ENCODE results near the gene SV2B. TPM values are rescaled to one million over a fixed set of nuclear protein-coding genes. Genes with fewer than 3 reads are reported as not detected.
A peak's percentile ranks its signal among the peaks of the same experiment; 100 is the strongest.

The SV2B gene
- total and polyA plus RNA-seq, 3 donors from 2014 or later: 1.6 to 1.7 (median 1.7) TPM

DNA sequence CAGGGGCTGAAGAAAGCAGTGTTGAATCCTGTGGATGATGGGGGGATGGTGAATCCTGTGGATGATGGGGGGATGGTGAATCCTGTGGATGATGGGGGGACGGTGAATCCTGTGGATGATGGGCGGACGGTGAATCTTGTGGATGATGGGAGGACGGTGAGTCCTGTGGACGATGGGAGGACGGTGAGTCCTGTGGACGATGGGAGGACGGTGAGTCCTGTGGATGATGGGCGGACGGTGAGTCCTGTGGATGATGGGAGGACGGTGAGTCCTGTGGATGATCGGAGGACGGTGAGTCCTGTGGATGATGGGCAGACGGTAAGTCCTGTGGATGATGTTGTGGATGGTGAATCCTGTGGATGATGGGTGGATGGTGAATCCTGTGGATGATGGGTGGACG is 170.7 kb downstream of the SV2B start:
- no peaks in the 10 kb centered on the region for H3K4me1 ChIP-seq
- no peaks in the 10 kb centered on the region for H3K9me3 ChIP-seq
- H3K27me3 ChIP-seq: no peaks in the 10 kb centered on the region
- intact Hi-C loops (cut with DNase I; ENCODE audit: low total_unique reads): no loop called here
- no peaks in the 10 kb centered on the region for H3K36me3 ChIP-seq (ENCODE audit: low read depth, missing control alignments)
- TF ChIP-seq POLR2A (IDR thresholded peaks at IDR 0.05): no peak
- TF ChIP-seq, protein P1, sequence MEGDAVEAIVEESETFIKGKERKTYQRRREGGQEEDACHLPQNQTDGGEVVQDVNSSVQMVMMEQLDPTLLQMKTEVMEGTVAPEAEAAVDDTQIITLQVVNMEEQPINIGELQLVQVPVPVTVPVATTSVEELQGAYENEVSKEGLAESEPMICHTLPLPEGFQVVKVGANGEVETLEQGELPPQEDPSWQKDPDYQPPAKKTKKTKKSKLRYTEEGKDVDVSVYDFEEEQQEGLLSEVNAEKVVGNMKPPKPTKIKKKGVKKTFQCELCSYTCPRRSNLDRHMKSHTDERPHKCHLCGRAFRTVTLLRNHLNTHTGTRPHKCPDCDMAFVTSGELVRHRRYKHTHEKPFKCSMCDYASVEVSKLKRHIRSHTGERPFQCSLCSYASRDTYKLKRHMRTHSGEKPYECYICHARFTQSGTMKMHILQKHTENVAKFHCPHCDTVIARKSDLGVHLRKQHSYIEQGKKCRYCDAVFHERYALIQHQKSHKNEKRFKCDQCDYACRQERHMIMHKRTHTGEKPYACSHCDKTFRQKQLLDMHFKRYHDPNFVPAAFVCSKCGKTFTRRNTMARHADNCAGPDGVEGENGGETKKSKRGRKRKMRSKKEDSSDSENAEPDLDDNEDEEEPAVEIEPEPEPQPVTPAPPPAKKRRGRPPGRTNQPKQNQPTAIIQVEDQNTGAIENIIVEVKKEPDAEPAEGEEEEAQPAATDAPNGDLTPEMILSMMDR (IDR thresholded peaks at IDR 0.05): no peak
- H3K27ac ChIP-seq: no peak overlapping the region
- no peak overlapping the region for H3K4me3 ChIP-seq
- no peak for DNase-seq
- WGBS, 2 donors: 80 to 86% methylated on average over 15 of the region's 15 CpGs

DNA sequence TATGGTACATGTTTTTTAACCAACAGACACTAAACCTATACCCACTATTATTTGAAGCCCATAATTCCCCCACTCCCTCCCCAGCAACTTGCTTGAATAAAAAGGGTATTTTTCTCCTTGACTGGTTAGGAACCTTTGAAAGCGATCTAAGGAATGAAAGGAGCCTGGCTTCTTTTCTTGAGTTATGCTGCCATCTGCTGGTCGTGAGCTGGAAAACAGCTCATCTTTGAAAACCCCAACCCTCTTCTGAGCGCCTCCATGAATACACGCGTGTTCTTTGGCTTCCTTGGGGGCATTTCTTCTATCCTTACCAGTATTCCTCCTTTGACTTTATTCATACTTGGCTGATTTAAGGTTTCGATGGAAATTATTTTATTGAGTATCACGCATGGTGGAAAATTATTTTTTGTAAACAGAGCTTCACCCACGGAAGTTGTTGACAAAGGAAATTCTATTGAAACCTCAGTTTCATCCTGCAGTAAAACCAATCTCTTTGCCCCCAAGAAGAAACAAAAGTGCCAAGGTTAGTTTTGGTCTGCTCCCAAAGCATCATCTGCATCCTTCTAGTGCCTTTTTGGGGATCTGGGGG is 171.6 kb downstream of the SV2B start:
- Histone ChIP-seq H3K36me3 (ENCODE audit: low read depth, missing control alignments) (no peaks in the 10 kb centered on the region), H3K27ac (no peak overlapping the region), H3K27me3 (no peaks in the 10 kb centered on the region), H3K4me3 (no peak overlapping the region), H3K4me1 (no peaks in the 10 kb centered on the region), H3K9me3 (no peaks in the 10 kb centered on the region)
- peak; percentile 76 for DNase-seq
- intact Hi-C loops (cut with DNase I; ENCODE audit: low total_unique reads): no loop called here
- TF ChIP-seq, protein P1 (IDR thresholded peaks at IDR 0.05): peak; percentile 57 to 71 (median 70)
- no peak for TF ChIP-seq POLR2A (IDR thresholded peaks at IDR 0.05)
- WGBS, 2 donors: 8 to 11% methylated on average over 8 of the region's 8 CpGs

DNA sequence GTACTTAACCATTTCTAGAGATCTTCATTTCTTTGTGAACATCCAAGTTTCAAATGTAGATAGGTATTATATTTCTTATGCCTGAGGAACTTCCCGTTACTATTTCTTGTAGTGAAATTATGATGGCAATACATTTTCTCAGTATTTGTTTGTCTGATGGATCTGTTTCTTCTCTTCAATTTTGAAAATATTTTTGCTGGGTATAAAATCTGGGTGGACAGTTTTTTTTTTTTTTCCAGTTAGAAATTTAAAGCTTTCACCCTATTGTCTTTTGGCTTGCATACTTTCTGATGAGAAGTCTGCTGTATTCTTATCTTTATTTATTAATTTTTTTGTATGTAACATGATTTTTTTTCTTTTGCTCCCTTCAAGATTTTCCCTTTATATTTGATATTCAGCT is 175.8 kb downstream of the SV2B start:
- WGBS, 2 donors: 93 to 100% methylated on average over 1 of the region's 1 CpG

DNA sequence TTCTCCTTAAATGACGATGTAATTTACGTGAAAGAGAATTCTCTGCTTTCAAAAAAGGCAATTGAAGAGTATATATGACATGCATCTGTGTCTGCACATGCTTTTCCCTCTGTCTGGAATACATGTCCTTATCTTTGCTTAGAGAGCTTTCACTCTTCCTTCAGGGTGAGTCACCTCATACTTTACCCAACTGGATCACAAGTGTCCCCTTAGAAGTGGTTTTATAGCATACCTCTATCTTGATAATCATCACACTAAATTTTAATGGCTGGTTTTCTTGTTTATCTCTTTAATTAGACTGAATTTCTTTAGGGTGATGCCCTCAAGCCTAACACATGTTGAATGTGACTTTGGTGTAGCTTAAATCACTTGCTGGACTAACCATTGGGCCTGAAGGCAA is 178.9 kb downstream of the SV2B start:
- H3K9me3 ChIP-seq: no peaks in the 10 kb centered on the region
- intact Hi-C loops (cut with DNase I; ENCODE audit: low total_unique reads): no loop called here
- WGBS, 2 donors: 71 to 77% methylated on average over 2 of the region's 2 CpGs
- TF ChIP-seq, protein P1 (IDR thresholded peaks at IDR 0.05): no peak
- TF ChIP-seq POLR2A (IDR thresholded peaks at IDR 0.05): no peak
- no peaks in the 10 kb centered on the region for H3K27me3 ChIP-seq
- no peaks in the 10 kb centered on the region for H3K4me1 ChIP-seq
- no peak overlapping the region for H3K27ac ChIP-seq
- H3K4me3 ChIP-seq: no peak overlapping the region
- no peaks in the 10 kb centered on the region for H3K36me3 ChIP-seq (ENCODE audit: low read depth, missing control alignments)
- no peak for DNase-seq

More for the DNA sequence above, 175.8 kb downstream of the SV2B start:
- no peak for TF ChIP-seq POLR2A (IDR thresholded peaks at IDR 0.05)
- TF ChIP-seq, protein P1 (IDR thresholded peaks at IDR 0.05): no peak
- no peak for DNase-seq
- Histone ChIP-seq H3K4me3 (no peak overlapping the region), H3K36me3 (ENCODE audit: low read depth, missing control alignments) (no peaks in the 10 kb centered on the region), H3K4me1 (no peaks in the 10 kb centered on the region), H3K9me3 (no peaks in the 10 kb centered on the region), H3K27me3 (no peaks in the 10 kb centered on the region), H3K27ac (no peak overlapping the region)
- intact Hi-C loops (cut with DNase I; ENCODE audit: low total_unique reads): no loop called here

DNA sequence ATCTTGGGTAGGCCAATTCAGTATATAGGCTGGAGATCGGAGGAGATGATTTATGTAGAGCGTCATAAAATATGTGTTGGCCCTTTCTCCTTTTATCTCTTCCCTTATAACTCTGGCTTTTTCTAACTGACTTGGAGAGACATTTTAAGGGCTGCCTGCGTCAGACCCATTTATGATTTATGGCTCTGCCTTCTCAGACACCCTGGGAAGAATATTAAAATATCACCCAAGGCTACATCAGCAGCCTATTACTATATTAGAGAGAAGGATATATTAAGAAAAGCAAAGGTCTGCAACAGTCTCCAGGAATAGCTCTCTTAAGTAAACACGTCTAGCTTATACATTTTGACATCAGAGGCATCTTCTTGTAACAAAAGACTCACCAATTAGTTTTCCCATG is 179.4 kb downstream of the SV2B start:
- TF ChIP-seq, protein P1 (IDR thresholded peaks at IDR 0.05): no peak
- no peak for TF ChIP-seq POLR2A (IDR thresholded peaks at IDR 0.05)
- 62 to 66% methylated on average over 4 of the region's 4 CpGs for WGBS, 2 donors
- intact Hi-C loops (cut with DNase I; ENCODE audit: low total_unique reads): no loop called here

More for the DNA sequence above, 179.4 kb downstream of the SV2B start:
- H3K9me3 ChIP-seq: no peaks in the 10 kb centered on the region
- H3K27ac ChIP-seq: no peak overlapping the region
- no peaks in the 10 kb centered on the region for H3K4me1 ChIP-seq
- H3K4me3 ChIP-seq: no peak overlapping the region
- no peaks in the 10 kb centered on the region for H3K36me3 ChIP-seq (ENCODE audit: low read depth, missing control alignments)
- no peak for DNase-seq
- no peaks in the 10 kb centered on the region for H3K27me3 ChIP-seq

Data from testis (tissue), 3 donors.